IMR-90 (cell line): ENCODE results near the gene BTG2. TPM values are rescaled to one million over a fixed set of nuclear protein-coding genes. Genes with fewer than 3 reads are reported as not detected.
A peak's percentile ranks its signal among the peaks of the same experiment; 100 is the strongest.

Experiments
- ATAC-seq: fragments of 200-7000 bp; cut with Tn5 transposase; 2 replicates; pipeline ENCODE4 v1.9.1; 2020; ENCODE audit warnings: low read depth, mild to moderate bottlenecking, moderate library complexity
- BruUV-seq: library from RNA; stranded (reverse); fragments of 400-500 nt; replicated peaks from 2 replicates; lab custom pipeline; 2021; lab: Mats Ljungman, UMichigan
- CTCF ChIA-PET: fragments of 300-600 bp; formaldehyde crosslinking; extraction: SDS; loops from one replicate; lab custom pipeline; 2021; ENCODE audit warnings: antibody characterized with exemption; lab: Yijun Ruan, JAX
- POLR2A ChIA-PET: fragments of 300-600 bp; sonication (Branson Sonifier 250); formaldehyde crosslinking; loops from one replicate; lab custom pipeline; 2022; ENCODE audit warnings: antibody characterized with exemption; ENCODE audit not compliant: unreplicated experiment; lab: Charles Lee
- DNase-seq: peaks from one replicate; pipeline ENCODE4 v3.0.0; 2013
- H2AFZ ChIP-seq: replicated peaks from 2 replicates; pipeline ENCODE3; 2013; ENCODE audit warnings: low read length, mild to moderate bottlenecking; ENCODE audit not compliant: poor library complexity
- H2AK5ac ChIP-seq: 2 replicates; pipeline ENCODE4 v1.6.1; 2013; ENCODE audit warnings: low read depth, low read length, inconsistent platforms
- H2AK9ac ChIP-seq: replicated peaks from 2 replicates; pipeline ENCODE3; 2013; ENCODE audit warnings: mild to moderate bottlenecking, low read depth, low read length, moderate library complexity; ENCODE audit not compliant: poor library complexity
- H2BK120ac ChIP-seq: 2 replicates; pipeline ENCODE4 v1.6.1; 2013; ENCODE audit warnings: low read depth, low read length, inconsistent platforms
- H2BK15ac ChIP-seq: 3 replicates; pipeline ENCODE4 v1.6.1; 2013; ENCODE audit warnings: low read depth, low read length, inconsistent platforms
- H2BK20ac ChIP-seq: 2 replicates; pipeline ENCODE4 v1.6.1; 2013; ENCODE audit warnings: low read depth, mild to moderate bottlenecking, inconsistent platforms, low read length, moderate library complexity
- H2BK5ac ChIP-seq: 2 replicates; pipeline ENCODE4 v1.6.1; 2013; ENCODE audit warnings: mild to moderate bottlenecking, low read depth, low read length, inconsistent platforms; ENCODE audit not compliant: poor library complexity, severe bottlenecking
- H3K14ac ChIP-seq: replicated peaks from 2 replicates; pipeline ENCODE4 v1.6.1; 2013; ENCODE audit warnings: low read depth, low read length, inconsistent platforms
- H3K18ac ChIP-seq: 2 replicates; pipeline ENCODE4 v1.6.1; 2013; ENCODE audit warnings: low read depth, low read length, control low read depth
- H3K23ac ChIP-seq: 2 replicates; pipeline ENCODE4 v1.6.1; 2013; ENCODE audit warnings: low read depth, low read length, inconsistent platforms
- H3K27ac ChIP-seq: 2 replicates; pipeline ENCODE4 v1.5.1; 2013; ENCODE audit warnings: mild to moderate bottlenecking, control low read depth, low read length; ENCODE audit not compliant: insufficient read depth
- H3K27me3 ChIP-seq: 2 replicates; pipeline ENCODE4 v1.6.1; 2013; ENCODE audit warnings: low read length; ENCODE audit not compliant: control insufficient read depth, insufficient read depth
- H3K36me3 ChIP-seq: 2 replicates; pipeline ENCODE4 v1.6.1; 2013; ENCODE audit warnings: low read length, mixed read lengths; ENCODE audit not compliant: control insufficient read depth, insufficient read depth
- H3K4ac ChIP-seq: 2 replicates; pipeline ENCODE4 v1.6.1; 2013; ENCODE audit warnings: low read depth, low read length, inconsistent platforms
- H3K4me1 ChIP-seq: 2 replicates; pipeline ENCODE4 v1.6.1; 2013; ENCODE audit warnings: low read length, mixed read lengths; ENCODE audit not compliant: control insufficient read depth, insufficient read depth
- H3K4me2 ChIP-seq: 2 replicates; pipeline ENCODE4 v1.6.1; 2013; ENCODE audit warnings: low read depth, mild to moderate bottlenecking, control low read depth, low read length, moderate library complexity
- H3K4me3 ChIP-seq: 2 replicates; pipeline ENCODE4 v1.5.1; 2013; ENCODE audit warnings: low read depth, mild to moderate bottlenecking, control low read depth, low read length, moderate library complexity; ENCODE audit not compliant: insufficient read depth
- H3K56ac ChIP-seq: 2 replicates; pipeline ENCODE4 v1.6.1; 2013; ENCODE audit warnings: low read length, inconsistent platforms; ENCODE audit not compliant: insufficient read depth; ENCODE audit errors: extremely low read depth
- H3K79me1 ChIP-seq, 2 experiments: 2 replicates each; pipeline ENCODE4 v1.6.1; 2013; ENCODE audit warnings: low read length in 2 of 2, inconsistent platforms in 1 of 2, low read depth in 1 of 2
- H3K9ac ChIP-seq: 2 replicates; pipeline ENCODE4 v1.6.1; 2013; ENCODE audit warnings: low read depth, low read length, control low read depth
- H3K9me1 ChIP-seq: 2 replicates; pipeline ENCODE4 v1.6.1; 2013; ENCODE audit warnings: low read length, inconsistent platforms; ENCODE audit not compliant: insufficient read depth
- H3K9me3 ChIP-seq: 2 replicates; pipeline ENCODE4 v1.6.1; 2013; ENCODE audit warnings: low read length; ENCODE audit not compliant: control insufficient read depth, insufficient read depth
- H4K20me1 ChIP-seq: 2 replicates; pipeline ENCODE4 v1.6.1; 2013; ENCODE audit warnings: low read length, inconsistent platforms; ENCODE audit not compliant: insufficient read depth
- H4K5ac ChIP-seq: 2 replicates; pipeline ENCODE4 v1.6.1; 2013; ENCODE audit warnings: mild to moderate bottlenecking, low read depth, low read length, control low read depth
- H4K8ac ChIP-seq, 2 experiments: 2 replicates each; pipeline ENCODE4 v1.6.1; 2013; ENCODE audit warnings: low read depth in 2 of 2, low read length in 2 of 2, control low read depth in 1 of 2, inconsistent platforms in 1 of 2
- H4K91ac ChIP-seq: 2 replicates; pipeline ENCODE4 v1.6.1; 2013; ENCODE audit warnings: low read depth, low read length, inconsistent platforms; ENCODE audit not compliant: insufficient read depth
- FOS ChIP-seq: fragments of 150-350 bp; IDR thresholded peaks from 2 replicates; pipeline ENCODE4 v1.6.1; 2016; ENCODE audit warnings: low read depth, low read length
- POLR2A ChIP-seq: IDR thresholded peaks from 2 replicates; pipeline ENCODE4 v1.6.1; 2012; ENCODE audit warnings: mild to moderate bottlenecking, low read depth, low read length
- SMC3 ChIP-seq: fragments of 150-350 bp; IDR thresholded peaks from 2 replicates; pipeline ENCODE4 v1.6.1; 2016; ENCODE audit warnings: low read depth, mild to moderate bottlenecking, antibody characterized with exemption, low read length, moderate library complexity
- WGBS, 2 experiments: methylation state at CpG; one replicate each; pipeline versions ENCODE4 v1.1.5 to v1.1.7; 2013; ENCODE audit warnings: missing lambda C conversion rate in 2 of 2; ENCODE audit not compliant: insufficient read length in 1 of 2; ENCODE audit errors: extremely low coverage in 2 of 2; 5-methylcytosine and 5-hydroxymethylcytosine counted together
- dilution Hi-C: fragments of 300-500 bp; cut with HindIII; formaldehyde crosslinking; loops from one replicate; pipeline ENCODE4 v1.14.3; 2018; ENCODE audit warnings: low sequenced_read_pairs; ENCODE audit not compliant: unreplicated experiment
- in situ Hi-C: fragments of 300-500 bp; cut with MboI; formaldehyde crosslinking; loops from 3 replicates; pipeline ENCODE4 v1.14.3; 2019; ENCODE audit warnings: low sequenced_read_pairs, inconsistent platforms, mixed read lengths
- intact Hi-C: fragments of 100-400 bp; cut with micrococcal nuclease; formaldehyde crosslinking; loops from 2 replicates; pipeline ENCODE4 v1.10.0; 2022
- polyA plus RNA-seq, 3 experiments: library from polyadenylated mRNA; depleted of rRNA; stranded (reverse); fragments of >200 nt; gene quantifications; 2 replicates each; pipeline ENCODE4 v1.2.3, GENCODE V29; 2012; ENCODE audit warnings: low replicate concordance in 1 of 3
- total RNA-seq: library from RNA; depleted of rRNA; stranded (reverse); fragments of >200 nt; gene quantifications from 2 replicates; pipeline ENCODE4 v1.2.3, GENCODE V29; 2012

The BTG2 gene
- total and polyA plus RNA-seq, 2 of the 4 experiments (the other 2 are of a cell fraction), result 8.4 to 18.8 TPM

- TF ChIP-seq FOS, result no peak
These were observed 44.6 kb downstream of the BTG2 start (continued) for GRCh38 chr1:203349773-203350524.

GRCh38 chr1:203351037-203351625, 45.8 kb downstream of the BTG2 start, which contains the start of gene FMOD:
Gene FMOD (minus strand): TSS chr1:203351122. CDS start chr1:203348270, 2,852 bp downstream.
- peak within 1 kb of the TSS; percentile 56; the same call in 1 of the 2 replicates for H2AK5ac ChIP-seq
- ChIA-PET CTCF (interaction anchor here (0.6 to 1.7 kb wide), 3 partner anchors 9 to 89 kb away, joined by 3 to 6 read pairs (median 6); no protein-coding TSS in a partner anchor), POLR2A (interaction anchor here (0.6 kb wide), 1 partner anchor 381 kb away, joined by 16 read pairs; no protein-coding TSS in a partner anchor)
- H3K4me1 ChIP-seq, result peaks cover 6% of the 10 kb centered on the region
- peak within 1 kb of the TSS; percentile 0 for H2AFZ ChIP-seq
- peak within 1 kb of the TSS; percentile 7; the same call in 1 of the 2 replicates for H3K4me2 ChIP-seq
- BruUV-seq, result no TSS peak
- no peaks in the 10 kb centered on the region for H3K36me3 ChIP-seq
- H3K9me1 ChIP-seq, result peaks cover 19% of the 10 kb centered on the region
- no peak within 1 kb of the TSS for H2AK9ac ChIP-seq
- no peak within 1 kb of the TSS for H2BK20ac ChIP-seq
- peaks cover 29% of the 10 kb centered on the region for H3K27me3 ChIP-seq
- peak within 1 kb of the TSS; percentile 70; the same call in 1 of the 3 replicates for H2BK15ac ChIP-seq
- H3K9me3 ChIP-seq, result no peaks in the 10 kb centered on the region
- H2BK5ac ChIP-seq, result no peak within 1 kb of the TSS
- H3K23ac ChIP-seq, result 0 out of 2 replicates have a peak within 1 kb of the TSS, but pooled peaks have one; percentile 40
- peak within 1 kb of the TSS; percentile 24; the same call in 1 of the 2 replicates for H3K9ac ChIP-seq
- no peak within 1 kb of the TSS for H3K56ac ChIP-seq
- H4K5ac ChIP-seq, result no peak within 1 kb of the TSS; the same call in 1 of the 2 replicates
- H3K14ac ChIP-seq, result peak within 1 kb of the TSS; percentile 10
- H3K18ac ChIP-seq, result no peak within 1 kb of the TSS; the same call in 1 of the 2 replicates
- no peak within 1 kb of the TSS; the same call in 1 of the 2 replicates for H3K4me3 ChIP-seq
- no peak for TF ChIP-seq POLR2A
- TF ChIP-seq FOS, result no peak
- TF ChIP-seq SMC3, result no peak
- peak within 1 kb of the TSS; percentile 48; the same call in 1 of the 2 replicates for H3K4ac ChIP-seq
- DNase-seq (peak; percentile 46), ATAC-seq (peak; percentile 42)
- no CpG with 5 or more reads among the region's 17 CpGs for WGBS, 2 experiments
- no peaks in the 10 kb centered on the region for H4K20me1 ChIP-seq
- no peak within 1 kb of the TSS for H3K27ac ChIP-seq
- peak within 1 kb of the TSS in 1 of 2 experiments; percentile 36; a peak in 1 of 4 replicates for H4K8ac ChIP-seq
- intact Hi-C loops (no loop called here), in situ Hi-C loops (no loop called here), dilution Hi-C loops (no loop called here)
- no peak within 1 kb of the TSS; the same call in 1 of the 2 replicates for H4K91ac ChIP-seq
- H2BK120ac ChIP-seq, result 0 out of 2 replicates have a peak within 1 kb of the TSS, but pooled peaks have one; percentile 30
- H3K79me1 ChIP-seq, result no peaks in the 10 kb centered on the region
